ENCODE measurements around the gene PPEF1.

- TF ChIP-seq CTCF (IDR thresholded peaks at IDR 0.05) (no peak), POLR2A (IDR thresholded peaks at IDR 0.05) (no peak), POLR2AphosphoS5 (IDR thresholded peaks at IDR 0.05) (no peak)
Observed at GRCh38 chrX:18871970-18872369, 164.5 kb downstream of the PPEF1 start.
